GM06990 (cell line): ENCODE data around the gene ZNF75A.

Experiments
- DNase-seq: peaks from one replicate; pipeline ENCODE4 v3.0.0-alpha.2; 2011; ENCODE audit not compliant: insufficient read length; ENCODE audit errors: extremely low read depth
- H3K27me3 ChIP-seq: replicated peaks from 2 replicates; pipeline ENCODE4 v1.6.0; 2011; ENCODE audit warnings: low read length; ENCODE audit not compliant: control insufficient read depth, insufficient read depth
- H3K36me3 ChIP-seq: 2 replicates; pipeline ENCODE4 v1.5.1; 2011; ENCODE audit warnings: low read length; ENCODE audit not compliant: control insufficient read depth, insufficient read depth
- H3K4me3 ChIP-seq: replicated peaks from 2 replicates; pipeline ENCODE4 v1.5.1; 2011; ENCODE audit warnings: low read depth, mild to moderate bottlenecking, control low read depth, low read length
- TF ChIP-seq, protein P1 (sequence below): IDR thresholded peaks from 2 replicates; pipeline ENCODE4 v1.5.1; 2011; ENCODE audit warnings: low read length, control low read depth, mild to moderate bottlenecking, inconsistent platforms; ENCODE audit not compliant: insufficient read depth, poor library complexity, severe bottlenecking

The ZNF75A gene

DNA sequence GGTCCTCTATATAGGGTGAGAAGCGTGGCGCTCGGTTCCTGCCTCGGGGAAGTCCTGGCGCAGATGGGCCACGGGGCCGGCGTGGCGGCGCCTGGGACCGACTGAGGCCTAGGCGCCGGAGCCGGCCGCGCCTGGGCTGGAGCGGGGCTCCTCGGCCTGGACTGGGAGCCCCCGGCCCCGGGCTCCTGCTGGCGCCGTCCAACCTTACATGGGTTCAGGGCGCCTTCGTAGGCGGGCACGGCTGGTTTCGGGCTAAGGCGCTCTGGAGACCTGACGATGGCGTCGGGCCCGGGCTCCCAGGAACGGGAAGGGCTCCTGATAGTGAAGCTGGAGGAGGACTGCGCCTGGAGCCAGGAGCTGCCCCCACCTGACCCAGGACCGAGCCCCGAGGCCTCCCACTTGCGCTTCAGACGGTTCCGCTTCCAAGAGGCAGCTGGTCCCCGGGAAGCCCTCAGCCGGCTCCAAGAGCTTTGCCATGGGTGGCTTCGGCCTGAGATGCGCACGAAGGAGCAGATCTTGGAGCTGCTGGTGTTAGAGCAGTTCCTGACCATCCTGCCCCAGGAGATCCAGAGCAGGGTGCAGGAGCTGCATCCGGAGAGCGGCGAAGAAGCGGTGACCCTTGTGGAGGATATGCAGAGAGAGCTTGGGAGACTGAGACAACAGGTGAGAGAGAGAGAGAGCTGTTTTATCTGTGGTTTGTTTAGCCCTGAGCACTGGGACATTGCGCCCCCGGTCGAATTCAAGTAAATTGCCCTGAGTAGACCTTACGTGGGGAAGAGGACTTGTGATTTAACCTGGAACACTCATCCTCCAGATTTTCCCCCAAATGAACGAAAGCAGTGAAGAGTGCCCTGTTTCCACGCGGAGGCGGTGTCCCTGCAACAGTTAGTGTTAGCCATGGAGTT is 21.5 kb upstream of the ZNF75A start:
- no peaks in the 10 kb centered on the region for H3K27me3 ChIP-seq
- DNase-seq = peak; percentile 43
- H3K36me3 ChIP-seq = peaks cover 20% of the 10 kb centered on the region
- peak overlapping the region; percentile 86 for H3K4me3 ChIP-seq
- TF ChIP-seq, protein P1, sequence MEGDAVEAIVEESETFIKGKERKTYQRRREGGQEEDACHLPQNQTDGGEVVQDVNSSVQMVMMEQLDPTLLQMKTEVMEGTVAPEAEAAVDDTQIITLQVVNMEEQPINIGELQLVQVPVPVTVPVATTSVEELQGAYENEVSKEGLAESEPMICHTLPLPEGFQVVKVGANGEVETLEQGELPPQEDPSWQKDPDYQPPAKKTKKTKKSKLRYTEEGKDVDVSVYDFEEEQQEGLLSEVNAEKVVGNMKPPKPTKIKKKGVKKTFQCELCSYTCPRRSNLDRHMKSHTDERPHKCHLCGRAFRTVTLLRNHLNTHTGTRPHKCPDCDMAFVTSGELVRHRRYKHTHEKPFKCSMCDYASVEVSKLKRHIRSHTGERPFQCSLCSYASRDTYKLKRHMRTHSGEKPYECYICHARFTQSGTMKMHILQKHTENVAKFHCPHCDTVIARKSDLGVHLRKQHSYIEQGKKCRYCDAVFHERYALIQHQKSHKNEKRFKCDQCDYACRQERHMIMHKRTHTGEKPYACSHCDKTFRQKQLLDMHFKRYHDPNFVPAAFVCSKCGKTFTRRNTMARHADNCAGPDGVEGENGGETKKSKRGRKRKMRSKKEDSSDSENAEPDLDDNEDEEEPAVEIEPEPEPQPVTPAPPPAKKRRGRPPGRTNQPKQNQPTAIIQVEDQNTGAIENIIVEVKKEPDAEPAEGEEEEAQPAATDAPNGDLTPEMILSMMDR = no peak

DNA sequence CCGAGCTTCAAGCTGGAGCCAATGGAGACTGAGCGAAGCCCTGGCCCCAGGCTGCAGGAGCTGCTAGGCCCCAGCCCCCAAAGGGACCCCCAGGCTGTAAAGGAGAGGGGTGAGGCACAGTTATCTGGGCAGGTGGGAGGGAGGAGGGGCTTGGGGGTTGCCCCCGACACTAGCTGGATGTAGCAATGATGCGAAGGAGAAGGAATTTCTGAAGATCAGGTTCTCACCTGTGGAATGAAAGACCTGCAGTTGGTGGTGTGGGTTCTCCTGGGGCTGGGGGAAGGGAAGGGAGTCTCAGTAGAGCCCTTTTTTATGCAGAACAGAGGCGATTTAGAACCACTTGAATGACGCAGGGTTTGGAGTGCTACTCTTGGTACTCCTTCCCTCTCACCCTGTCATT is 20.2 kb upstream of the ZNF75A start:
- H3K4me3 ChIP-seq = peak overlapping the region; percentile 86
- peaks cover 33% of the 10 kb centered on the region for H3K36me3 ChIP-seq
- no peaks in the 10 kb centered on the region for H3K27me3 ChIP-seq
- DNase-seq = no peak
- TF ChIP-seq, protein P1 = no peak

GRCh38 chr16:3289998-3290673 is 15.2 kb upstream of the ZNF75A start:
- H3K36me3 ChIP-seq = peaks cover 48% of the 10 kb centered on the region
- H3K27me3 ChIP-seq = no peaks in the 10 kb centered on the region
- DNase-seq = no peak
- H3K4me3 ChIP-seq = no peak overlapping the region
- TF ChIP-seq, protein P1 = no peak

- no peak for DNase-seq
These were observed 12.7 kb upstream of the ZNF75A start for GRCh38 chr16:3292604-3293003.

DNA sequence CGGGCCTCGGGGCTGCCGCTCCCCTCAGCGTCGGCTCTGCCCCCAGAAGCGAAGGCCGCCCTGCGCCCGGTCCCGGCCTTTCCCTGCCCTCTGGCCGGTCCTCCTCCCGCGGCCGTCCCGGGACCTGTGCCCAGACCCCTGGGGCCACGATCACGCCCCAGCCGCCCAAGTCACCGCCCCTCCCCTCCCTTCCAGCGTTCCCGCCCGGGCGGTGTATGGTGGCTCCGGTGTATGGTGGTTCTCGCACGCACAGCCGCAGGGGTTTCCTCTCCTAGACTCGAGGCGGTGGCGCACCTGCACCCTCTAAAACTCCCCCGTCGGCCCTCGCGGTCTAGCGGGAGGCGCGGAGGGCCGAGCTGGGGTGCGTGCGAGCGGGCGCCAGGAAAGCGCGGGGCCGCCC is 10.1 kb upstream of the ZNF75A start:
- no peak overlapping the region for H3K4me3 ChIP-seq
- H3K36me3 ChIP-seq = peaks cover 18% of the 10 kb centered on the region
- no peaks in the 10 kb centered on the region for H3K27me3 ChIP-seq
- DNase-seq = no peak
- TF ChIP-seq, protein P1 = no peak

More at GRCh38 chr16:3292604-3293003, 12.7 kb upstream of the ZNF75A start:
- Histone ChIP-seq H3K27me3 (no peaks in the 10 kb centered on the region), H3K36me3 (peaks cover 36% of the 10 kb centered on the region), H3K4me3 (no peak overlapping the region)
- TF ChIP-seq, protein P1 = no peak
